ENCODE results near the gene E2F3.
"Not testable (repeated sequence)": the region's sequence is repeated elsewhere in the genome, so short reads cannot be mapped to it uniquely, and the experiment has no call there.

The E2F3 gene

GRCh38 chr6:20433929-20434328 lies 32.2 kb downstream of the E2F3 start:
- DNase-seq (ENCODE audit: low read depth): no peak

GRCh38 chr6:20434766-20435165 lies 33.1 kb downstream of the E2F3 start:
- no peak for DNase-seq (ENCODE audit: low read depth)

GRCh38 chr6:20436719-20437118 lies 35.0 kb downstream of the E2F3 start:
- no peak for DNase-seq (ENCODE audit: low read depth)

- no peak for DNase-seq (ENCODE audit: low read depth)
Measured at GRCh38 chr6:20437639-20438038, 36.0 kb downstream of the E2F3 start.

- no peak for DNase-seq (ENCODE audit: low read depth)
Measured at GRCh38 chr6:20438462-20439070, 36.9 kb downstream of the E2F3 start.

GRCh38 chr6:20439558-20439957 lies 37.9 kb downstream of the E2F3 start:
- DNase-seq (ENCODE audit: low read depth): no peak

- DNase-seq (ENCODE audit: low read depth): no peak
Measured at GRCh38 chr6:20440296-20440695, 38.6 kb downstream of the E2F3 start.

- DNase-seq (ENCODE audit: low read depth): no peak
Measured at GRCh38 chr6:20441236-20441635, 39.6 kb downstream of the E2F3 start.

GRCh38 chr6:20441921-20442320 lies 40.2 kb downstream of the E2F3 start:
- DNase-seq (ENCODE audit: low read depth): no peak

GRCh38 chr6:20444786-20445271 lies 43.1 kb downstream of the E2F3 start:
- DNase-seq (ENCODE audit: low read depth): no peak

- DNase-seq (ENCODE audit: low read depth): no peak
Measured at GRCh38 chr6:20447157-20447556, 45.5 kb downstream of the E2F3 start.

GRCh38 chr6:20447581-20448132 lies 46.0 kb downstream of the E2F3 start:
- no peak for DNase-seq (ENCODE audit: low read depth)

GRCh38 chr6:20448828-20449227 lies 47.1 kb downstream of the E2F3 start:
- no peak for DNase-seq (ENCODE audit: low read depth)

- DNase-seq (ENCODE audit: low read depth): no peak
Measured at GRCh38 chr6:20454204-20454824, 52.6 kb downstream of the E2F3 start.

- no peak for DNase-seq (ENCODE audit: low read depth)
Measured at GRCh38 chr6:20455251-20455940, 53.7 kb downstream of the E2F3 start.

GRCh38 chr6:20458027-20458894 lies 56.6 kb downstream of the E2F3 start:
- DNase-seq (ENCODE audit: low read depth): no peak

- no peak for DNase-seq (ENCODE audit: low read depth)
Measured at GRCh38 chr6:20459682-20460081, 58.0 kb downstream of the E2F3 start.

GRCh38 chr6:20461576-20461975 lies 59.9 kb downstream of the E2F3 start:
- no peak for DNase-seq (ENCODE audit: low read depth)

GRCh38 chr6:20463396-20463795 lies 61.7 kb downstream of the E2F3 start:
- no peak for DNase-seq (ENCODE audit: low read depth)

GRCh38 chr6:20464041-20464440 lies 62.4 kb downstream of the E2F3 start:
- no peak for DNase-seq (ENCODE audit: low read depth)

- DNase-seq (ENCODE audit: low read depth): no peak
Measured at GRCh38 chr6:20464847-20465246, 63.2 kb downstream of the E2F3 start.

- DNase-seq (ENCODE audit: low read depth): not testable (repeated sequence)
Measured at GRCh38 chr6:20465616-20466015, 63.9 kb downstream of the E2F3 start.
